CD4-positive, alpha-beta T cell treated with Interleukin-4 for 4 hours (primary cell): ENCODE measurements around the gene UCN2.
"Not testable (repeated sequence)": the region's sequence is repeated elsewhere in the genome, so short reads cannot be mapped to it uniquely, and the experiment has no call there.

ENCODE experiments used
- DNase-seq: peaks from one replicate; pipeline ENCODE4 v3.0.0-alpha.2; 2020

UCN2 gene

DNA sequence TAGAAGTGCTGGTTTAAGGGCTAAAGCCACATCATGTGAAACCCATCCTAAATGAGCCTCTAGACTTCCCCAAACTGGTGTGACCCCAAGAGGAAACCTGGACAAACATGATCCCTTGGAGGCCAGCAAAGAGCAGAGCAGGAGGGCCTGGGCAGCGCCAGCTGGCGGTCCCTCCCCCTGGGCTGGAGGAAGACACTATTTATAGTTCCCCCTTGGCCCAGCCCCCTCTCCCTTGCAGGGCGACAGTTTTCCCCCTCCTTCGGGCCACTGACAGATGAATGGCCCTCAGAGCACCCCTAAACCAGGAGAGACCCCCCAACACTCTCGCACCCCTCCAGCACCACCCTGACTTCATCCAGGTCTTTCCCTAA is 2.9 kb downstream of the UCN2 start:
- no peak for DNase-seq

GRCh38 chr3:48558493-48559134 is 5.0 kb downstream of the UCN2 start:
- peak; percentile 19 for DNase-seq

DNA sequence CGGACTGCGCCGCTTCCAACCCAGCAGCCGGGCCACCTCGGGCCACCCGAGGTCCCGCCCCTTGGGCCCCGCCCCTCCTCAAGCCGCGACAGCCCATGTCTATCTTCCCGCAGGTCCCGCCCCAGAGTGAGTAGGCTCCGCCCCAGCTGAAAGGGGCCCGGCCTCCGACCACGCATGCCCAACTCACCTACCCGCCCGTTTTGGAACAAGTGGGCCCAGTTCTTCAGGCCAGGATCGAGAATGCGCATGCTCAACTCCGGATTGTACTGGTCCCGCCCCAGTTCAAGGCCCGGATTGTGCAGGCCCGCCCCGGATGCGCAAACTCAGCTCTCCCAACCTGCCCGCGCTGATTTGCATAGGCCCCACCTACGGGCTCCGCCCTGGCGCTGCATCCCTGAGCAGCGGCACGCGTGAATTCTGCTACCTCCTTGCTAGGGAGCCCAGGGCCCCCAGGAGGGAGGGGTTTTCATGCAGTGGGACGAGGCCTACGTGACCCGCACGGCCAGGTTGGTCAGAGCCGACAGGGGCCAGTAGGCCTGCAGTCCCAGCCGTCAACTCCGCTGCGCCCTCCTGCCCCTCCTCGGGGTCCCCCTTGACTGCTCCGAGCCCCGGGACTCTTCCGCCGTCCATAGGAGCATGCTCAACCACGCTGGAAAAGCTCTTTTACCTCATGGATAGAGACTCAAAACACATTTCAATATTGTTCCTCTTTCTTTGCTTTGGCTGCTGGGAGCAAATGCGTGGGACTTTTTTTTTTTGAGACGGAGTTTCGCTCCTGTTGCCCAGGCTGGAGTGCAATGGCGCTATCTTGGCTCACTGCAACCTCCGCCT is 6.6 kb downstream of the UCN2 start, which contains the start of gene PFKFB4:
Gene PFKFB4 (minus strand): TSS at position 8 of the 831 bp plus-strand sequence. CDS start 26 bp downstream, outside the sequence.
- peak; percentile 99 for DNase-seq

- no peak for DNase-seq
These were observed 7.4 kb downstream of the UCN2 start for GRCh38 chr3:48555949-48556795.

DNA sequence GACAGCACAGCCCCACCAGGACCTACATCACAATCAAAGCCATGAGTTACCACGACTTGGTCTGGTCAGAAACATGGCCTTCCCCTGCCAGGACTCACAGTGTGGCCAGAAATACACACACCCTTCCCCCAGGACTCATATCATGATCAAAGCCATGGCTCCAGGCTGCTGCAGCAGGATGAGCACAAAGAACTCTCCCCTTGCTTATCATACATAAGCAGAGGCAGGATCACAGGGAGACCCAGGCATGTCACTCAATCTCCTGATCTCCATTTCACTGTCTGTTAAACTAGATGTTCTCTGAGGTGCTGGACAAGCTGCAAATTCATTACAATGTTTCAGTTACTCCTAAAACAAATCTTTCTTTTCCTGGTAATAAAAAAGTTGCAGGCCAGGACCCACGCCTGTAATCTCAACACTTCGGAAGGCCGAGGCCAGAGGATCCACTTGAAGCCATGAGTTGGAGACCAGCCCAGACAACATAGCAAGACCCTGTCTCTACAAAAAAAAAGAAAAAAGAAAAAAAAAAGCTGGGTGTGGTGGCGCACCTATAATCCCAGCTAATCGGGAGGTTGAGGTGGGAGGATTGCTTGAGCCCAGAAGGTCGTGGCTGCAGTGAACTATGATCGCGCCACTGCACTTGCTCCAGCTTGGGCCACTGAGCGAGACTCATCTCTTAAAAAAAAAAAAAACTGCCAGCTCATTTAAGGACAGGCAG is 8.2 kb downstream of the UCN2 start:
- DNase-seq, result no peak

DNA sequence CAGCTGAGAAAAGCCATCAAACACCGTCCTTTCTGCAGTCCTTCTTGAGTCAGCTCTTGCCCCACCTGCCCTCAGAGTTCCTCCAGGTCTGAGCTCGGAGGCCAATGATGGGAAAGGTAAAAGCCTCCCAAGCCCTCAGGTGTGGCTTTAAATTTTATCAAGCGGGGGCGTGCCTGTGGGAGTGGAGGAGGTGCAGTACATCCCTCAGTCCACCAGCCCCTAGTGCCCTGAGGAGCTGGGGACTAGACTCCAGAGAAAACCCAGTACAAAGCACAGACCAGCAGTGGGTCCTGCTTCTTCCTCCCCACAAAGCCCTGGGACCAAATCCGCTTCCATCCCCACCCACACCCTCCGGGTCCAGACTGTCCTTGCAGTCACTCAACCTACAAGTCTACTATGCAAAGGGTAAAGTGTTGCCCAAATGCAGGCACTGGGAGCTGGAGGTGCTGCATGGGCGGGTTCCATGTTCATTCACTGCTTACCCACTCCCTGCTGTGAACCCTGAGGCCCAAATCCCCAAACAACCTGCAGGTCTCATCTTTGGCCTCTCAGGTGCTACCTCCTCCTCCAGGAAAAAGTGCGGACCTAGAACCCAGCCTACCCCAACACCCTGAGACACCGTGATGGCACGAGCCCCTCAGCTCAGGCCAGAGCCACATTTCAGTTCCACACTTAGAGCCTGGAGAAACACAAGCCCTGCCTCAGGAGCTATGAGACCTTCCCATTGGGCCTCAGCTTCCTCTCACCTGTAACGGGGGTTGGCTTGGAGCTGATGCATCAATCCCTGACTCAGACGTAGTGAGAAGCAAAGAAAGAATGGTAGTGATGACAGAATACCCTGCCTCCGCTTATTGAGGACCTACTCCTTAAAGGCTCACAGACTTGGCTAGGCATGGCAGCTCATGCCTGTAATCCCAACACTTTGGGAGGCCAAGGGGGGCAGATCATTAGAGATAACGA is 9.4 kb downstream of the UCN2 start:
- no peak for DNase-seq

- DNase-seq, result no peak
These were observed 10.2 kb downstream of the UCN2 start for GRCh38 chr3:48553361-48553760.

DNA sequence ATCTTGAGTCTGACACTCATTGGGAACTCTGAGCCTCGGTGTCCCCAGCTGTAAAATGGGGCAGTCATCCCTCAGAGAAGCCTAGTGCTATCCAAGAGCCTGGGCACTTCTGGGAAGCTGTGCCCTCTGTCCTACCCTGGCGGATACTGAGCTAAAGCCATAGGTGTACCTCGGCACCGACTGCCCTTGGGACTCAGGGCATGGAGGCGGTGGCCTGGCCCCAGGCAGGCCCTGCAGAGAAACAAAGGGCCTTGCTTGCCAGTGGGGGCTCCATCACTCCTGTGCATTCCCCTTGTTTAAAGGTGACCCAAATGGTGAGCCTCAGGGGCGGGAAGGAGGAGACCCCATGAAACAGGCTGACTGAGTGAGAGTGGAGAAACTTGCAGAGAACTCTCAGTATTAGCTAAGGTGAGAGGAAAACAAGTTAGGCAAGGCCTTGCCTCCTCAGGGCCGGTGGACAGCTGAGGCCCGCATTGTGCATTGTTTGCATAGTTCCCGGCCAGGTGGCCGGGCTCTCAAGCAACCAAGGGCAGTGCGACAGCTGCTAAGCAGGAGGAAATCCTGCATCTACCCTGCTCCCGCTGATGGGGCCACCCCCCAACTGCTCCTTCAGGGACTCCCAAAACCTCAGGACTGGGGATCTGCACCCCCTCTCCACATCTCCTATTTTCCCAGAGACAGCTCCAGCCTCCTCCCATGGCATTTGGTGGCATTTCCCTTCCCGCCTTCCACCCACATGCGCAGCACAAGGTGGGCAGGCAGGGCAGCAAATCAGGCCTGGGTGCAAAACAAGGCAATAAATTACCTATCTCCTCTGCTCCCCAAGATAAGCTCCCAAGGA is 11.2 kb downstream of the UCN2 start:
- no peak for DNase-seq

GRCh38 chr3:48551651-48552050 is 11.9 kb downstream of the UCN2 start:
- not testable (repeated sequence) for DNase-seq

DNA sequence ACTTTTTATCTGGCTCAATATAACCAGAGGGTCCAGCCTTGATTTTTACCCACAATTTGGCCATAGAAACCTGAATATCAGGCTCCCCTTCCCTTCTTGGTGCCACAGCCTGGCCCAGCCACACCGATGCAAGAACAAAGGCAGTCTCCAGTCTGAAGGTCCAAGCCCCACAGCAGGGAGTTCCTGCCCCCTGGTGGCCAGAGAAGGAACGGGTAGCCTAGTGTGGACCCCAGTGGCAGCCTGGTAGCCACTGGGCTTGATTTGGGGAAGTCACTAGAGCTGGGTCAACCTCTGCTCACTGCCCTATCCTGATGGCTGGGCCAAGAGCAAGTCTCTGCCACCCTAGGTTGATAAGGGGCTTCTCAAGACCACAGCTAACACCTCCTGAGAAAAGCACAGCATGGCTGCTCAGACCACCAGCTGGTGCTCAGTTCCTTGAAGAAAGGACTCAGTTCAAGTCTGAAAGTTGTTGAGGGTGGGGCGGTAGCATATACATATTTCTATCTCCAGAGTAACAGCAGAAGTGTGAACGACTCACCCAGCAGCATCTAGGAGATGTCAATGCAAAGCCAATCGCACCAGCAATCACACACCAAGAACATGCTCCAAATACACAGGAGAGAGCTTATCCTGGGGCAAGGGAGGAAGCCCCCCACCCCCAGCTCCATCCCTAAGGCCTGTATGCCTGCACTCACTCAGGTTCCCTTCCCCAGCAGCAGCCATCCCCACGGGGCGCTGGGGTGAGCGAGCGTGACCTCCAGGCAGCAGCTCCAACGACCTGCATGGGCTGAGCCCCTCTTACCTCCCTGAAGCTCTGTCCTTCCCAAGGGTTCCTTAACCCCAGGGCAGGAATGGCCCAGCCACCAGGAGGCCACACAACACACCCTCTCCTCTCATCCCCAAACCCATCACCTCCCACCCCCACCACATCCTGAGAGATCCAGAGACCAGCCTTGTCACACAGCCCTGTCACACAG is 14.6 kb downstream of the UCN2 start:
- peak; percentile 79 for DNase-seq

DNA sequence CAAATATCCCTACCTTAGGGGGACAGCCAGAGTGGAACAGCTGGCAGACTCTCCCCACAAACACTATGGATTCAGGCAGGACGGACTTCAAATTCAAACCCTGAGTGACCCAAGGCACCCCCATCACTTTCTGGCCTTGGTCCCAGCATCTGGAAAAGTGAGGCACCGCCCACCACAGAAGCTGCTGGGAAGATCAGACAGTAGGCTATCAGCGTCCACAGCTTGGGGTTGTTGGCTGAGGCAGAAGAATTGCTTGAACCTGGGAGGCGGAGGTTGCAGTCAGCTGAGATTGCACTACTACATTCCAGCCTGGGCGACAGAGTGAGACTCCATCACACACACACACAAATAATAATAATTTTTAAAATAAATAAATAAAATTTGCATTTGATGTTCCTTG is 15.5 kb downstream of the UCN2 start:
- DNase-seq, result no peak

- DNase-seq, result no peak
These were observed 17.3 kb downstream of the UCN2 start for GRCh38 chr3:48546203-48546829.

GRCh38 chr3:48544141-48544540 is 19.4 kb downstream of the UCN2 start:
- no peak for DNase-seq

GRCh38 chr3:48543271-48543866 is 20.2 kb downstream of the UCN2 start:
- DNase-seq, result no peak

DNA sequence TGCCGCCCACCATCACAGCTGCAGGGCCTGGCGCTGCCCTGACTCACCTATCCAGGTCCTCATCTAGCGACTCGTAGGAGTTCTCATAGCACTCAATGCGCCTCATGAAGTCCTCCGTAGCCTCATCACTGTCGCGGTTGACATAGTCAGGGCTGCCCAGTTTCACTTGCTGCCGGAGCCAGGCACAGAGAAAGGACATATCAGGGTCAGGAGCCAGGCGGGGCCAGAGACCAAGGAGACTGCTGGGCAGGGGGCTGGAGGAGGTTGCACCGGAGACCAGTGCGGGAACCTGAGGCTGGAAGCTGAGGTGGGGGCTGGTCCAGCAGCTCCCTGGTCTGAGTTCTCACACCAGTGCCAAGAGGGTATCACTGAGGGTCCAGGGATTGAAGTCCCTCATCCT is 25.1 kb downstream of the UCN2 start:
- DNase-seq, result no peak

- no peak for DNase-seq
These were observed 26.8 kb downstream of the UCN2 start for GRCh38 chr3:48536785-48537184.

DNA sequence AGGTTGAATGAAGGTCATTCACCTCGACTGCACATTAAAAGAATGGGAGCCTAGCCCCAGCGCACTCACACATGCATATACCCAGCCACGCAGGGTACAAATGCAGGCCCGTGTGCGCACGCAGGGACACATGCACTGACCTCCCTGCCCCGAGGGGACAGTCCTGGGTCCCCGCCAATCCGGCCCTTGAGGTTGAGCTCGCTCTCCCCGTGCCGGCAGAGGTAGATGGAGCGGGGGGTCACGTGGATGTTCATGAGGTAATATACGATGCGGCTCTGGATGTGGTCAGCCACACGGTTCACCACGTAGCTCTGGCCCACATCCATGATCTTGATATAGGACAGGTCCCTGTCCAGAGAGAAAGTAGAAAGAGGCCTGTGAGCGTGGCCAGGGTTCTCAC is 27.5 kb downstream of the UCN2 start:
- no peak for DNase-seq

DNA sequence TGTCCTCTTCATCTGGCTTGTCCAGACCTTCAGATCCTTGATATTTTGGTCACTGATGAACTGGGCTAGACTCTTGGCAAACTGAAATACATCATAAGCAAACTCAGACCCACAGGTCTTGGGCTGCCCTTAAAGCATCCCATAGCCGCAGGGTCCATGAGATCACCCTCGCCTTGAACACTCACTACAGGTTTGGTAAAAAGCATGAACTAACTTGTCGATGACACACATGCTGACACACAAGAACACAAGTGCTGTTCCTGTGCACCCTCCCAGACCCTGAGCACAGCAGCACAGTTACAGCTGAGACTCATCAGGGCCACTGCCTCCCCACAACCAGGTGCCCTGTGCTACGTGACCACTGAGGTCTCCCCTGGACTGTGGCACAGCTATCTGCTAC is 28.0 kb downstream of the UCN2 start:
- no peak for DNase-seq

DNA sequence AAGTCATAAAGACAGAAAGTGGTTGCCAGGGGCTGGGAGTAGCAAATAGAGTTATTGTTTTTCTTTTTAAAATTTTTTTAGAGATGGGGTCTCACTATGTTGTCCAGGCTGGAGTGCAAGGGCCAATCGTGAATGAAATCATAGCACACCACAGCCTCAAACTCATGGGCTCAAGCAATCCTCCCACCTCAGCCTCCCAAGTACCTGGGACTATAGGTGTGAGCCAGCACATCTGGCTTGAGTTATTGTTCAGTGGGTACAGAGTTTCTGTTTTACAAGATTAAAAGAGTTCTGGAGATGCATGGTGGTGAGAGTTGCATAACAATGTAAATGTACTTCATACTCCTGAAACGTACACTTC is 30.6 kb downstream of the UCN2 start:
- DNase-seq, result no peak
